WTC11 (cell line): ENCODE data around the gene SOS2.

ENCODE experiments used
- CTCF ChIP-seq: fragments of 200-600 bp; IDR thresholded peaks from 2 replicates; pipeline ENCODE4 v1.8.0; 2022; ENCODE audit warnings: antibody characterized with exemption
- ESRRA ChIP-seq: sonication (generic); formaldehyde crosslinking; IDR thresholded peaks from 2 replicates; pipeline ENCODE4 v1.8.1; 2022; ENCODE audit warnings: mild to moderate bottlenecking, missing genetic modification reagents, borderline replicate concordance
- SMAD3 ChIP-seq: sonication (generic); formaldehyde crosslinking; IDR thresholded peaks from 2 replicates; pipeline ENCODE4 v1.8.0; 2022; ENCODE audit warnings: missing genetic modification reagents, mild to moderate bottlenecking, borderline replicate concordance

- TF ChIP-seq ESRRA (no peak), SMAD3 (CRISPR knock-in tag) (no peak), CTCF (no peak)
These were observed 137.2 kb downstream of the SOS2 start for GRCh38 chr14:50094056-50094755.
